ENCODE results near the gene NUCKS1. TPM values are rescaled to one million over a fixed set of nuclear protein-coding genes. Genes with fewer than 3 reads are reported as not detected.

The NUCKS1 gene
- total RNA-seq, 1 donor from 2014 or later = 245 TPM

DNA sequence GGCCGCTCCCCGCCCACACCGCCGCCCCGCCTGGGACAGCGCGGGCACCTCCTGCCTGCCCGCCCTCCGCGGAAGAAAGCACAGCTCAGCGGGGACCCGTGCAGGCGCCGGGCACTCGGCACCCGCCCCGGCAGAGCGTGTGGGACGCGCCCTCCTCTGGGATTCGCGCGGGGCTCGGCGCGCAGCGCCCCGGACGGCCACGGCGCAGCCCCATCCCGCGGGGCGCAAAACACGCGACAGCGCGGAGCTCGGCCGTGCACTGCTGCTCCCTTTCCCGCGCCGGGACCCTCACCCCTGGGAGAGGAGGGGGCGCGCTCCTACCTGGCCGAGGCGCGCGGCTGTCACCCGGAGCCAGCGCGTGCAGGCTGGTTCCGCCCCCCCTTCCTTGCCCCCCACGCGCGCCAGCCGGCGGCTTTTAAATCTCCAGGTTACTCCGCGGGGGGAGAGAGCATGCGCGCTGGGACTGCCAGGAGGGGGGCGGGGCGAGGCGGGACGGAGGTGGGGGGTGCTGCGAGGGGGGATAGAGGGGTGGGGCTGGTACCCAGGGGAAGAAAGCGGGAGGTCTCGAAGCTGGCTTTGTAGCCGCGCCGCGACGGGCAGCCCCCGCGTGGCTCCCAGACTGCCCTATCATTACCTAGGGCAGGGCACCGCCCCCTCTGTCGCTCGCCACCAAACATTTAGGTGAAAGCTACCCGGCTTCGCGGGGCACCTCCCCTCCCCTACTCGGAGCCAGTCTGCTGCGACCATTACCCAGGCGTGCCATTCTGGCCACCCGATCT is 69.7 kb downstream of the NUCKS1 start, which contains the start of gene SLC45A3:
Gene SLC45A3, minus strand, starts transcription at position 437 of the 779 bp plus-strand sequence. CDS start 15,853 bp downstream, outside the sequence.
- no peaks in the 10 kb centered on the region for H3K36me3 Mint-ChIP-seq (ENCODE audit: insufficient read depth)
- DNase-seq (ENCODE audit: low spot score, unreplicated experiment) = peak; percentile 34
- H3K27ac Mint-ChIP-seq = peak within 1 kb of the TSS; percentile 78
- TF ChIP-seq, protein P1, sequence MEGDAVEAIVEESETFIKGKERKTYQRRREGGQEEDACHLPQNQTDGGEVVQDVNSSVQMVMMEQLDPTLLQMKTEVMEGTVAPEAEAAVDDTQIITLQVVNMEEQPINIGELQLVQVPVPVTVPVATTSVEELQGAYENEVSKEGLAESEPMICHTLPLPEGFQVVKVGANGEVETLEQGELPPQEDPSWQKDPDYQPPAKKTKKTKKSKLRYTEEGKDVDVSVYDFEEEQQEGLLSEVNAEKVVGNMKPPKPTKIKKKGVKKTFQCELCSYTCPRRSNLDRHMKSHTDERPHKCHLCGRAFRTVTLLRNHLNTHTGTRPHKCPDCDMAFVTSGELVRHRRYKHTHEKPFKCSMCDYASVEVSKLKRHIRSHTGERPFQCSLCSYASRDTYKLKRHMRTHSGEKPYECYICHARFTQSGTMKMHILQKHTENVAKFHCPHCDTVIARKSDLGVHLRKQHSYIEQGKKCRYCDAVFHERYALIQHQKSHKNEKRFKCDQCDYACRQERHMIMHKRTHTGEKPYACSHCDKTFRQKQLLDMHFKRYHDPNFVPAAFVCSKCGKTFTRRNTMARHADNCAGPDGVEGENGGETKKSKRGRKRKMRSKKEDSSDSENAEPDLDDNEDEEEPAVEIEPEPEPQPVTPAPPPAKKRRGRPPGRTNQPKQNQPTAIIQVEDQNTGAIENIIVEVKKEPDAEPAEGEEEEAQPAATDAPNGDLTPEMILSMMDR (IDR thresholded peaks at IDR 0.05; ENCODE audit: unreplicated experiment) = no peak
- H3K4me3 Mint-ChIP-seq (ENCODE audit: low read depth) = peak within 1 kb of the TSS; percentile 79
- no peaks in the 10 kb centered on the region for H3K9me3 Mint-ChIP-seq (ENCODE audit: low read depth)
- peaks cover 12% of the 10 kb centered on the region for H3K27me3 Mint-ChIP-seq
- peaks cover 30% of the 10 kb centered on the region for H3K4me1 Mint-ChIP-seq (ENCODE audit: low read depth)

DNA sequence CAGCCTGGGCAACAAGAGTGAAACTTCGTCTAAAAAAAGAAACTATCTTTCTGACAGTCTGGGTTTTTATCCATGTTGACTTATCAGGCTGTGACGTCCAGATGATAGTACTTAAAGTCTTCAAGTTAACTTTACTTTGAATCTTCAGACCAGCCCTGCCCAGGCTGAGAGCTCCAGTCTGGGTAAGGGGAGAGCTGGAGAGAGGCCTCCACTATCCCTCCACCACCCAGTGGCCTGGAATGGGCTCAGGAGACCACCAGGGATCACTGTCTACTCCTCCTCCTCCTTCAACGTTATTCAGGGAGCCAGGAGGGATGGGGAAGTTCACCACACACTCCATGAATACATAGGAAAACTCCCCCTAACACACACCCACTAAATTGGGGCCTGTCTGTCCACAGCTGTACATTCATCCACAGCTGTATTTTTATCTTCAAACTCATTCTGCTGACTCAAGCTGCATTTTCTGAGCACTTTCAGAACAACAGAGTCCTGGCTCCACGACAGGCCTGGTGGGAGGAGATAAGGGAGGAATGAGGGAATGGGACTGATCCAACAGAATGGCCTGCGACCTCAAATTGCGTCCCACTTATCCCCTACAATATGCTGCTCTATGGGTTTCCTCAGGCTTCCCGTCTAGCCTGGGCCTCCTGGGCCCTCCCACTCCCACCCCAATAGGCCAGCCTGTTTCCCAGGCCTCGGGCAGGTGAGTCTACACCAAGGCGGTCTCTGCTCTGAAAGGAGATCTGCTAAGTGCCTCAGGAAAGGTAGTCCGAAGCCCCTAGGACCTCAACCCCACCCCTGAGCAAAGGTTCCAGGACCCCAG is 71.5 kb downstream of the NUCKS1 start:
- TF ChIP-seq, protein P1 (IDR thresholded peaks at IDR 0.05; ENCODE audit: unreplicated experiment) = no peak
- H3K27ac Mint-ChIP-seq = peak overlapping the region; percentile 89
- DNase-seq (ENCODE audit: low spot score, unreplicated experiment) = no peak
- no peaks in the 10 kb centered on the region for H3K36me3 Mint-ChIP-seq (ENCODE audit: insufficient read depth)
- peaks cover 30% of the 10 kb centered on the region for H3K4me1 Mint-ChIP-seq (ENCODE audit: low read depth)
- no peaks in the 10 kb centered on the region for H3K9me3 Mint-ChIP-seq (ENCODE audit: low read depth)
- peak overlapping the region; percentile 79 for H3K4me3 Mint-ChIP-seq (ENCODE audit: low read depth)
- peaks cover 12% of the 10 kb centered on the region for H3K27me3 Mint-ChIP-seq

DNA sequence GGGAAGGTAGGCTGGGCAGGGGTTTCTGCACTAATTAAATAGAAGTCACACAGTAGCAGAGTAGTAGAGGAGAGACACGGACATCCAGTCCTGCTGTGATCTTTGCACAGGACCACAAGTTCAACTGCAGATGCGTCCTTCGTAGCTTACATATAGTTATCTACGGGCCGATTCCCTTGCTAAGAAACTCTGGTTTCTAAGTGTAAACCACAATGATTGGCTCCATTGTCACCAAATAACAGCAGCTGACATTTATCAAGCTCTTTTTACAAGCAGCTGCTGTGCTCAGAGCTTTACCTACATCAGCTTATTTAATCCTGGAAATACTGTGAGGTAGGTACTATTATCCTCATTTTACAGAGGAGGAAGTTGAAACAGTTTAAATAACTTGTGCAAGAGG is 72.8 kb downstream of the NUCKS1 start:
- H3K27me3 Mint-ChIP-seq = peaks cover 12% of the 10 kb centered on the region
- H3K4me1 Mint-ChIP-seq (ENCODE audit: low read depth) = peaks cover 35% of the 10 kb centered on the region
- no peaks in the 10 kb centered on the region for H3K36me3 Mint-ChIP-seq (ENCODE audit: insufficient read depth)
- H3K9me3 Mint-ChIP-seq (ENCODE audit: low read depth) = no peaks in the 10 kb centered on the region
- no peak overlapping the region for H3K4me3 Mint-ChIP-seq (ENCODE audit: low read depth)
- no peak for DNase-seq (ENCODE audit: low spot score, unreplicated experiment)
- no peak overlapping the region for H3K27ac Mint-ChIP-seq
- TF ChIP-seq, protein P1 (IDR thresholded peaks at IDR 0.05; ENCODE audit: unreplicated experiment) = no peak

DNA sequence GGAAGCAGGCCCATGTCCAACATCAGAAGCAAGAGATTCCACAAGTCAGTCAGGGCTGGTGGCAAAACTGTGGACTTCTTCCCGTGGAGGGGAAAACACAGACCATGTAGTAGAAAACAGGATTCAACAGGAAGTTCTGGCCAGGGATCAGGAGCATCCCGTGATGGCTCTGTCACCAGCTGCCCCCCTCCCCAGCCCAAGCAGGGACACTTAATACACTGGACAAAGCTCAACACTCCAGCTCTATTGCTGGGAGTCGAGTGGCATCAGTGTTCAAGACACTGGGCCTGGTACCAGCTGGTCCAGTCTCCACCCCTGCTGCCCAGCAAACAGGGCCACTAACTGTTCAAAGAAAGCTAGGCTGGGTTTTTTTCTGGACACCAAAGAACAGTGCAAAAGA is 73.4 kb downstream of the NUCKS1 start:
- Mint-ChIP-seq H3K4me1 (ENCODE audit: low read depth) (peaks cover 41% of the 10 kb centered on the region), H3K9me3 (ENCODE audit: low read depth) (no peaks in the 10 kb centered on the region), H3K27ac (peak overlapping the region; percentile 9), H3K4me3 (ENCODE audit: low read depth) (no peak overlapping the region), H3K36me3 (ENCODE audit: insufficient read depth) (no peaks in the 10 kb centered on the region), H3K27me3 (peaks cover 12% of the 10 kb centered on the region)
- DNase-seq (ENCODE audit: low spot score, unreplicated experiment) = no peak
- TF ChIP-seq, protein P1 (IDR thresholded peaks at IDR 0.05; ENCODE audit: unreplicated experiment) = no peak

DNA sequence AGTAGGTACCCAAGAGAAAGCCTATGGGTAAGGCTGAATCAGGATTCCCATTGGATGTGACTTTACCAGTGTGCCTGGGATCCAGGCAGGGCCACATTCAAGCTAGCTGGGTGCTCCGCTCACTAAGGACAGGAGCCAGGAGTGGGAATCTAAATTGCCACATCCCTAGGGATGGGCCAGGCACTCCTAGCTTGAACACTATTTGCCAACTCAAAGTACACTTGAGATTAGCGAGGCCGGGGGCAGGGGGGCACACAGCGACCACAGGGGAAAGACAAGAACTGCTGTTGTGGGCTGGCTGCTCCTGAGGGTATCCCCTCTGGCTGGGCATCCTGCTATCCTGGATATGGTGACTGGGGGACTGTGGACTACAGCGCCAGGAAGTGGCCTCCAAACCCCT is 74.0 kb downstream of the NUCKS1 start:
- no peak overlapping the region for H3K4me3 Mint-ChIP-seq (ENCODE audit: low read depth)
- TF ChIP-seq, protein P1 (IDR thresholded peaks at IDR 0.05; ENCODE audit: unreplicated experiment) = no peak
- peak overlapping the region; percentile 81 for H3K27ac Mint-ChIP-seq
- H3K27me3 Mint-ChIP-seq = peaks cover 6% of the 10 kb centered on the region
- no peaks in the 10 kb centered on the region for H3K36me3 Mint-ChIP-seq (ENCODE audit: insufficient read depth)
- peaks cover 47% of the 10 kb centered on the region for H3K4me1 Mint-ChIP-seq (ENCODE audit: low read depth)
- H3K9me3 Mint-ChIP-seq (ENCODE audit: low read depth) = no peaks in the 10 kb centered on the region
- DNase-seq (ENCODE audit: low spot score, unreplicated experiment) = no peak
